Measurements from ENCODE around the gene CHMP4A. TPM values are rescaled to one million over a fixed set of nuclear protein-coding genes. Genes with fewer than 3 reads are reported as not detected.
A peak's percentile ranks its signal among the peaks of the same experiment; 100 is the strongest.

Gene CHMP4A
- total and polyA plus RNA-seq, 9 of the 15 experiments (the other 6 are each of a cell fraction or from before 2014, with no cell fraction given) = 28.8 to 104 (median 52.7) TPM

DNA sequence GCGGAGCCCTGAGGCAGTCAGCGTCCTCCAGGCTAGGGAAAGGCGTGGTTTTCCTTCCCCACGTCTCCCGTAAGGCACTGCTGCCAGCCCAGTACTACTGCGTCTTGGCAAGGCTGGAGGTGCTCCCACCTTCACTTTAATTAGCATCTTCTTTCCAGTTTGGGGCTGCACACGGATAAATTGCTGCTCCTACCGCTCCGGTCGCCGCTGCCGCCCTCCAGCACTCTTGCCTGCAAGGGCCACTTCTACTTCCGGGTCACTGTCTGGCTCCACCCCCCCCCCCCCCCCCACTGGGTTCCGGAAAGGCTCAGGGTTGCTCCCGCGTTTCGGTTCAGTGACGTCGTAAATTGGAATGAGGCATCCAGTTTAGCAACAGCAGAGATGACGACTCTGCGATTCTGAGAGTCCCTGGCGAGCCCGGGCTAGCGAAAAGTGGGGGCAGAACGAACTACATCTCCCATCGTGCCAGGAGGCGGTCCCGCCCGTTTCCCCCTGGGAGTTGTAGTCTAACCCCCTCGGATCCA lies 18.9 kb upstream of the CHMP4A start, which contains the start of gene NEDD8 (continued):
- TF ChIP-seq, protein P1, sequence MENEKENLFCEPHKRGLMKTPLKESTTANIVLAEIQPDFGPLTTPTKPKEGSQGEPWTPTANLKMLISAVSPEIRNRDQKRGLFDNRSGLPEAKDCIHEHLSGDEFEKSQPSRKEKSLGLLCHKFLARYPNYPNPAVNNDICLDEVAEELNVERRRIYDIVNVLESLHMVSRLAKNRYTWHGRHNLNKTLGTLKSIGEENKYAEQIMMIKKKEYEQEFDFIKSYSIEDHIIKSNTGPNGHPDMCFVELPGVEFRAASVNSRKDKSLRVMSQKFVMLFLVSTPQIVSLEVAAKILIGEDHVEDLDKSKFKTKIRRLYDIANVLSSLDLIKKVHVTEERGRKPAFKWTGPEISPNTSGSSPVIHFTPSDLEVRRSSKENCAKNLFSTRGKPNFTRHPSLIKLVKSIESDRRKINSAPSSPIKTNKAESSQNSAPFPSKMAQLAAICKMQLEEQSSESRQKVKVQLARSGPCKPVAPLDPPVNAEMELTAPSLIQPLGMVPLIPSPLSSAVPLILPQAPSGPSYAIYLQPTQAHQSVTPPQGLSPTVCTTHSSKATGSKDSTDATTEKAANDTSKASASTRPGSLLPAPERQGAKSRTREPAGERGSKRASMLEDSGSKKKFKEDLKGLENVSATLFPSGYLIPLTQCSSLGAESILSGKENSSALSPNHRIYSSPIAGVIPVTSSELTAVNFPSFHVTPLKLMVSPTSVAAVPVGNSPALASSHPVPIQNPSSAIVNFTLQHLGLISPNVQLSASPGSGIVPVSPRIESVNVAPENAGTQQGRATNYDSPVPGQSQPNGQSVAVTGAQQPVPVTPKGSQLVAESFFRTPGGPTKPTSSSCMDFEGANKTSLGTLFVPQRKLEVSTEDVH (IDR thresholded peaks at IDR 0.05; ENCODE audit: low read depth, partially characterized antibody) = no peak
- peak; percentile 86 for TF ChIP-seq MBD2 (IDR thresholded peaks at IDR 0.05; ENCODE audit: borderline replicate concordance, low read depth)
- no peak for TF ChIP-seq NR2F6 (CRISPR knock-in tag; IDR thresholded peaks at IDR 0.05)
- TF ChIP-seq, protein P2, sequence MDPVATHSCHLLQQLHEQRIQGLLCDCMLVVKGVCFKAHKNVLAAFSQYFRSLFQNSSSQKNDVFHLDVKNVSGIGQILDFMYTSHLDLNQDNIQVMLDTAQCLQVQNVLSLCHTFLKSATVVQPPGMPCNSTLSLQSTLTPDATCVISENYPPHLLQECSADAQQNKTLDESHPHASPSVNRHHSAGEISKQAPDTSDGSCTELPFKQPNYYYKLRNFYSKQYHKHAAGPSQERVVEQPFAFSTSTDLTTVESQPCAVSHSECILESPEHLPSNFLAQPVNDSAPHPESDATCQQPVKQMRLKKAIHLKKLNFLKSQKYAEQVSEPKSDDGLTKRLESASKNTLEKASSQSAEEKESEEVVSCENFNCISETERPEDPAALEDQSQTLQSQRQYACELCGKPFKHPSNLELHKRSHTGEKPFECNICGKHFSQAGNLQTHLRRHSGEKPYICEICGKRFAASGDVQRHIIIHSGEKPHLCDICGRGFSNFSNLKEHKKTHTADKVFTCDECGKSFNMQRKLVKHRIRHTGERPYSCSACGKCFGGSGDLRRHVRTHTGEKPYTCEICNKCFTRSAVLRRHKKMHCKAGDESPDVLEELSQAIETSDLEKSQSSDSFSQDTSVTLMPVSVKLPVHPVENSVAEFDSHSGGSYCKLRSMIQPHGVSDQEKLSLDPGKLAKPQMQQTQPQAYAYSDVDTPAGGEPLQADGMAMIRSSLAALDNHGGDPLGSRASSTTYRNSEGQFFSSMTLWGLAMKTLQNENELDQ (CRISPR knock-in tag; IDR thresholded peaks at IDR 0.05; ENCODE audit: borderline replicate concordance) = no peak
- TF ChIP-seq ADNP (tag; IDR thresholded peaks at IDR 0.05) = no peak
- no peak for TF ChIP-seq CBX1 (IDR thresholded peaks at IDR 0.05; ENCODE audit: low read depth)
- 0 out of 2 replicates have a peak, but pooled peaks have one; percentile 46 for TF ChIP-seq ZKSCAN8 (CRISPR knock-in tag; IDR thresholded peaks at IDR 0.05)
- TF ChIP-seq SMARCB1 (IDR thresholded peaks at IDR 0.05; ENCODE audit: insufficient read length, low read depth) = no peak
- TF ChIP-seq HIVEP1 (CRISPR knock-in tag; IDR thresholded peaks at IDR 0.05) = no peak
- no peak for TF ChIP-seq ZNF584 (CRISPR knock-in tag; IDR thresholded peaks at IDR 0.05; ENCODE audit: low read depth)
- TF ChIP-seq CXXC5 (CRISPR knock-in tag; IDR thresholded peaks at IDR 0.05) = no peak
- TF ChIP-seq, protein P3, sequence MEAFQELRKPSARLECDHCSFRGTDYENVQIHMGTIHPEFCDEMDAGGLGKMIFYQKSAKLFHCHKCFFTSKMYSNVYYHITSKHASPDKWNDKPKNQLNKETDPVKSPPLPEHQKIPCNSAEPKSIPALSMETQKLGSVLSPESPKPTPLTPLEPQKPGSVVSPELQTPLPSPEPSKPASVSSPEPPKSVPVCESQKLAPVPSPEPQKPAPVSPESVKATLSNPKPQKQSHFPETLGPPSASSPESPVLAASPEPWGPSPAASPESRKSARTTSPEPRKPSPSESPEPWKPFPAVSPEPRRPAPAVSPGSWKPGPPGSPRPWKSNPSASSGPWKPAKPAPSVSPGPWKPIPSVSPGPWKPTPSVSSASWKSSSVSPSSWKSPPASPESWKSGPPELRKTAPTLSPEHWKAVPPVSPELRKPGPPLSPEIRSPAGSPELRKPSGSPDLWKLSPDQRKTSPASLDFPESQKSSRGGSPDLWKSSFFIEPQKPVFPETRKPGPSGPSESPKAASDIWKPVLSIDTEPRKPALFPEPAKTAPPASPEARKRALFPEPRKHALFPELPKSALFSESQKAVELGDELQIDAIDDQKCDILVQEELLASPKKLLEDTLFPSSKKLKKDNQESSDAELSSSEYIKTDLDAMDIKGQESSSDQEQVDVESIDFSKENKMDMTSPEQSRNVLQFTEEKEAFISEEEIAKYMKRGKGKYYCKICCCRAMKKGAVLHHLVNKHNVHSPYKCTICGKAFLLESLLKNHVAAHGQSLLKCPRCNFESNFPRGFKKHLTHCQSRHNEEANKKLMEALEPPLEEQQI (IDR thresholded peaks at IDR 0.05) = no peak
- TF ChIP-seq ZFP1 (CRISPR knock-in tag; IDR thresholded peaks at IDR 0.05) = no peak
- TF ChIP-seq TAF15 (IDR thresholded peaks at IDR 0.05; ENCODE audit: low read depth, low read length) = no peak
- TF ChIP-seq, protein P4, sequence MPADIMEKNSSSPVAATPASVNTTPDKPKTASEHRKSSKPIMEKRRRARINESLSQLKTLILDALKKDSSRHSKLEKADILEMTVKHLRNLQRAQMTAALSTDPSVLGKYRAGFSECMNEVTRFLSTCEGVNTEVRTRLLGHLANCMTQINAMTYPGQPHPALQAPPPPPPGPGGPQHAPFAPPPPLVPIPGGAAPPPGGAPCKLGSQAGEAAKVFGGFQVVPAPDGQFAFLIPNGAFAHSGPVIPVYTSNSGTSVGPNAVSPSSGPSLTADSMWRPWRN (IDR thresholded peaks at IDR 0.05; ENCODE audit: low read depth) = no peak
- no peak for TF ChIP-seq ZBED1 (IDR thresholded peaks at IDR 0.05)
- TF ChIP-seq PPARD (CRISPR knock-in tag; IDR thresholded peaks at IDR 0.05) = no peak
- TF ChIP-seq KAT8 (IDR thresholded peaks at IDR 0.05; ENCODE audit: low read depth) = no peak
- no peak for TF ChIP-seq ZNF3 (CRISPR knock-in tag; IDR thresholded peaks at IDR 0.05)
- no peak for TF ChIP-seq BRD9 (IDR thresholded peaks at IDR 0.05; ENCODE audit: low read depth, partially characterized antibody)
- TF ChIP-seq HLTF (IDR thresholded peaks at IDR 0.05) = no peak
- TF ChIP-seq HNRNPL (IDR thresholded peaks at IDR 0.05; ENCODE audit: low read depth, low read length) = no peak
- no peak for TF ChIP-seq DACH1 (IDR thresholded peaks at IDR 0.05; ENCODE audit: partially characterized antibody)
- no peak for TF ChIP-seq E2F3 (CRISPR knock-in tag; IDR thresholded peaks at IDR 0.05)

Data from K562 (cell line).